GM21717 (cell line): Measurements from ENCODE around the gene FOXK2.
"Not testable (repeated sequence)": the region's sequence is repeated elsewhere in the genome, so short reads cannot be mapped to it uniquely, and the experiment has no call there.

Experiments
- ATAC-seq: cut with Tn5 transposase; IDR thresholded peaks from one replicate; pipeline ENCODE4 v1.9.1; 2021; ENCODE audit warnings: mild to moderate bottlenecking, moderate library complexity; ENCODE audit not compliant: unreplicated experiment

FOXK2 gene

DNA sequence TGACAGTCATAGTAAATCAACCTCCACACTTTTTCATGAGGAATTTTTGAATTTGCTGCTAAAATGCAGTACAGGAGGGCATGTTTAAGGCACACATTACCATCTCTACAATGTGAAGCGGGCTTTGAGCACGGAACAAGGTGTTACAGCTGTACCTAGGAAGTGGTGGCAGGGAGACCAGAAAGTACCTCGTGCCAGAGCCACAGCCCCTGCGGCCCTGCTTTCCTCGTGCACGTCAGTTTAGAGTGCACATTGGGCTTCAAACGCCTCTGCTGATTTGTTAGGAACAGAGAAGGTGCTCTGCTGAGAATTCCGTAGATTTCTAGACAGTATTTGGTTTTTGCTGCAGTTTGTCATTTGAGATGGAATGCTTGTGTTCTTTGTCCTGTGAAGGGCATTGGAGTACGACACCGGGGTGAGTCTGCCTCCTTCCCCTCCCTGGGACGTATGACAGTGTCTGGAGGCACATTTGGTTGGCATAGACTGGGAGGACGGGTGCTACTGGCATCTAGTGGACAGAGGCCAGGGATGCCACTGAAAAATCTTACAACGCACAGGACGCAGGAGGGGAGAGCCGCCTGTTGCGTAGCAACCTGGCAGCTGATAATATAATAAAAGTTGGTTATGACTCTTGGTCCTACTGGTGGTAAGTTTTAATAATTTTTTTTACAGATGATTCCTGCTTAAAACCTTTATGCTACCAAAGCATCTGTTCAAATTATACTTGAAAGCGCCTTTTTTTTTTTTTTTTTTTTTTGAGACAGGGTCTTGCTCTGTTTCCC, 9.1 kb downstream of the FOXK2 start:
- ATAC-seq = no peak

DNA sequence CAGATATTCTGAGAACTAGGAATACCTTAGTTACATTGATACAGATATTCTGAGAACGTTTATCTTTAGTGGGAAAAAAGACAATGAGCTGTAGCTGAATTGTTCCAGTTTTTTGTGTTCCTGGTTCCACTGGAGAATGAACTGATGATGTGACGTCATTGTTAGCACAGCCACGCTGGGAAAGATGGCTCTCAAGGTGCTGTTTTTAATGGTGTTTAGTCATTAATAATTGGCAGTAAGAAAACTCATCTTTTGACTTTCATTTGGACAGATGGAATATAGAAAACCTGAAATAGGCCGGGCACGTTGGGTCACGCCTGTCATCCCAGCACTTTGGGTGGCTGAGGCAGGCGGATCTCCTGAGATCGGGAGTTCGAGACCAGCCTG, 10.4 kb downstream of the FOXK2 start:
- ATAC-seq = no peak

DNA sequence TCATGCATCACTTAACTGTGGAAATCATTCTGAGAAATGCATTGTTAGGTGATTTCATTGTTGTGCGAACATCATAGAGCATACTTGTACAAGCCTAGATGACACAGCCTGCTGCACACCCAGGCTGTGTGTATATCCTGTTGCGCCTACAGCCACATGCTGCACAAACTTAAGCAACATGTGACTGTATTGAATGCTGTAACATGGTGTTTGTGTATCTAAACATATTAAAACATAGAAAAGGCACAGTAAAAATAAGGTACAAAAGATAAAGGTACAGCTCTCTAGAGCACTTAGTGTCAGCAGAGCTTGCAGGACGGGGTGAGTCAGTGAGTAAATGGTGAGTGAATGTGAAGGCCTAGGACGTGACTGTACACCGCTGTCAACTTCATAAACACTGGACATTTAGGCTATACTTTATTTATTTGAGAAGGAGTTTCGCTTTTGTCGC, 11.9 kb downstream of the FOXK2 start:
- no peak for ATAC-seq

DNA sequence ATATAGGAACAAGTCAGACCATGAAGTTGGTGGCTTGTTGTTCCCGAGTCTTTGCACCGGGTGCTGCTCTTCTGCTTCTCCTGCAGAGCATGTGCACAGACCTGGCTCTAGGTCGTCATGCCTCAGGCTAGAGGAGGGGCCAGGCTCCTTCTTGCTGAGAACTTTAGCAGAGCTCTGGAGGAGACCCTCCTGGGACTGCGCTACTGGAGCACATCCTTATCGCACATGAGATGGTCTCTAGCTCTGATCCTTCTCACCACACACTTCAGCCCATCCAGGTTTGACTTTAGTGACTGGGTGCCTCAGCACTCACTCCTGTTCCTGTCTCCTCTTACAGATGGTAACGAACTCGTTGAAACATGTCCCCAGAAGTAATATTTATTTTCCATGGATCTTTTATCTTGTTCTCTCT, 14.9 kb downstream of the FOXK2 start:
- ATAC-seq = no peak

DNA sequence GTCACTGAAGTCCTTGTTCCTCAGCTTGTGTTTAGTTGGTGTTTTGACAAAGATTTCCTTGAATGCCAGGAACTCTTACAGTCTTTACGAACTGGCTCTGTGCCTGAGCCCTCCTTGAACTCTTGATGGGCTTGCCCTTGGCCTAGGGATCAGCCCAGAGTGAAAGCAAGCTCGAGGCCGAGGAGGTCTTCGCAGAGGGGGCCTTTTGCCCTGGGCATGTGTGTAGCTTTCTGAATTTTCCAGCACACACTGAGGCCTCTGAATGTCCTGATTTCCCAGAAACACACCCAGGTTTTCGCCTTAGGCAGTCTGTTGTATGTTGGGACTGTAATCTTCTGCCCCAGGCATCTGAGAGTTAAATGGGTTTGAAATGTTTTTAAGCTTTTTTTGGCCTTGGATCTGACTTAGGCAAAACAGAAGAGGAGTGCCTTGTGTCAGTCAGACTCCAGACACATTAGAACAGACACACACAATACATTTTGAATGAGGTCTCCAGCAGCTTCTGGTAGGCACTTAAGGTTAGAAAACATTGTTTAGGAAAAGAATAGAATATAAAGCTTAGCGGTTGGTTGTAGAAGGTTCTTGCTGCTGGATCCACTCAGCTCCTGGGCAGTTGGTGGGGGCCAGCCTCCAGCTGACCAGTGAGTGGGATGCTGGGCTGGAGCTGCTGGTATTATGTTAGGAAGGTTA, 17.1 kb downstream of the FOXK2 start:
- ATAC-seq = no peak

DNA sequence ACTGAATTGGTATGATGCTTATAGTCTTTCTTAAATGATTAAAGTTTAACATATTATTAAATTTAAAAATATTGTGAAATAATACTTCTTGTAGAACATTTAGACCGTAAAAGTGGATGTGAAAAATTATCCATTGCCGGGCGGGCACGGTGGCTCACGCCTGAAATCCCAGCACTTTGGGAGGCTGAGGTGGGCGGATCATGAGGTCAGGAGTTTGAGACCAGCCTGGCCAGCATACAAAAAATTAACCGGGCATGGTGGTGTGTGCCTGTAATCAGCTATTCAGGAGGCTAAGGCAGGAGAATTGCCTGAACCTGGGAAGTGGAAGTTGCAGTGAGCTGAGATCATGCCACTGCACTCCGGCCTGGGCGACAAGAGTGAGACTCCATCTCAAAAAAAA, 17.7 kb downstream of the FOXK2 start:
- not testable (repeated sequence) for ATAC-seq

DNA sequence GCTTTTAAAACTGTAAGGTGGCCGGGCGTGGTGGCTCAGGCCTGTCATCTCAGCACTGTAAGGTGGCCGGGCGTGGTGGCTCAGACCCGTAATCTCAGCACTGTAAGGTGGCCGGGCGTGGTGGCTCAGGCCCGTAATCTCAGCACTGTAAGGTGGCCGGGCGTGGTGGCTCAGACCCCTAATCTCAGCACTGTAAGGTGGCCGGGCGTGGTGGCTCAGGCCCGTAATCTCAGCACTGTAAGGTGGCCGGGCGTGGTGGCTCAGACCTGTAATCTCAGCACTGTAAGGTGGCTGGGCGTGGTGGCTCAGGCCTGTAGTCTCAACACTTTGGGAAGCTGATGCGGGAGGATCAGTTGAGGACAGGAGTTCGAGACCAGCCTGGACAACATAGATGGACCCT, 19.5 kb downstream of the FOXK2 start:
- not testable (repeated sequence) for ATAC-seq

DNA sequence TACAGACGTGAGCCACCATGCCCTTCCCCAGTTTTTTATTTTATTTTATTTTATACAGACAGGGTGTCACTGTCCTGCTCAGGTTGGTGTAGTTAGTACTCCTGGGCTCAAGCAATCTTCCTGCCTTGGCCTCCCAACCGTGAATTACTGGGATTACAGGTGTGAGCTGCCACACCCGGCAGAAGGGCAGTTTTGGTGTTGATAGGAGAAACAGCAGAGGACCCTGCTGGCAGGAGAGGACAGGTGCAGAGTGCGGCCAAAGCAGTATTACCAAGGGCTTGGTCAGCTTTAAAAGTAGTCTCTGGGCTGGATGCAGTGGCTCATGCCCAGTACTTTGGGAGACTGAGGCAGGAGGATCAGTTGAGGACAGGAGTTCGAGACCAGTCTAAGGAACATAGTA, 22.9 kb downstream of the FOXK2 start:
- no peak for ATAC-seq

DNA sequence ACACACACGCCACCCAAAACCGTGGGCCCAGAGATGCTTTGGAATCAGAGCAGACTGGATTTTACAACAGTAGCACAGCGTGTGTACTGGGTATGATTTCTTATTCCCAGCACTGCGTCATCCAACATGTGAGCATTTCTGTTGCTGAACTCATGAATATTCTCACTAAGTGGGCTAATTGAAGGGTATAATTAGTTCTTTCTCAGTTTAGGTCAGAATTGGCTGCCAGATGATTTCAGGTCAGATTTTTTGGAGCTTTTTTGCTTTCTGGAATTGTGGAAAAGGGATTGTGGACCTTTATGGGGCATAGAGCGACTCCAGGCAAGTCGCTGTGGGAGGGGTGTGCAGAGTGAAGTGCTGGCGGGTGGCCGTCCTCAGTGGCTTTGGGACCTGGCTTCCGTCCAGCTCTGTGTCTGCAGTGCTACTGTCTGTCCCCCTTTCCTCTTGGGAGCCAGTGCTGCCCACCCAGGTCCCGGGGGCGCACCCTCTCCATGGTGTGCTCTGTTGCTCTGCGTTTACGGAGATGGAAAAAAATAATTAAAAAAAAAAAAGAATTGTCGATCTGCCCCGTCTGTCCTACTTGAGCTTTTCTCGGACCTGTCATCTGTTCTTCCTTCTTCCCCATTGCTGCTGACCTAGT, 25.0 kb downstream of the FOXK2 start:
- ATAC-seq = no peak

DNA sequence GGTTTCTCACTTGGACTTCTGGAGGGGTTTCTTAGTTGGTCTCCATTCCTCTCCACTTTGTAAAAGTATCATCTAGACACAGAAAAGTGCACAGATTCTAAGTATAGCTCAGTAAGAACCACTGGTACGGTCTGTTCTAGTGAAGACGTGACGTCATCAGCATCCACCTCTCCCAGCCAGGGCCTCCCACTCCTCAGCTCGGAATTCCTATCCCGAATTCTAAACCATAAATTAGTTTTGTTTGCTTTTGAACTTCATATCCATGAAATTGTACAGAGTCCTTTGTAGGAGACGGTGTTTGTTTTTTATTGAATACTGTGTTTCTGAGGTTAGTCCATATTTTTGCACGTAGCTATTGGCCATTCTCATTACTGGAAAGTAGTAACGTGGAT, 25.5 kb downstream of the FOXK2 start:
- ATAC-seq = no peak

DNA sequence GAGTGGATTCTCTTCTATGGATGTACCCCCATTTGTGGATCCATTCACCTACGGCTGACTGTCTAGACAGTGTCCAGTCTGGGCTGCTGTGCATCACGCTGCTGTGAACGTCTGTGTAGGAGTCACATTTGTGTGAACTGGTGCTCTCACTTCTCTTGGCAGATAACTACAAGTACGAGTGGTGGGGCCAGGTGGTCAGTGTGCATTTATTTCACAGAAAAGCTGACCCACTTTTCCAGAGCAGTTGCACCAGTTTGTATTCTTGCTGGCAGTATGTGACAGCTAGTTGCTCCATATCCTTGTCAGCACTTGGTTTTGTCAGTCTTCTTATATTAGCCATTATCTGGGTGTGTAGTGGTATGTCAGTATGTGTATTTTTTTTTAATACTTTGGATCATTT, 28.4 kb downstream of the FOXK2 start:
- no peak for ATAC-seq

DNA sequence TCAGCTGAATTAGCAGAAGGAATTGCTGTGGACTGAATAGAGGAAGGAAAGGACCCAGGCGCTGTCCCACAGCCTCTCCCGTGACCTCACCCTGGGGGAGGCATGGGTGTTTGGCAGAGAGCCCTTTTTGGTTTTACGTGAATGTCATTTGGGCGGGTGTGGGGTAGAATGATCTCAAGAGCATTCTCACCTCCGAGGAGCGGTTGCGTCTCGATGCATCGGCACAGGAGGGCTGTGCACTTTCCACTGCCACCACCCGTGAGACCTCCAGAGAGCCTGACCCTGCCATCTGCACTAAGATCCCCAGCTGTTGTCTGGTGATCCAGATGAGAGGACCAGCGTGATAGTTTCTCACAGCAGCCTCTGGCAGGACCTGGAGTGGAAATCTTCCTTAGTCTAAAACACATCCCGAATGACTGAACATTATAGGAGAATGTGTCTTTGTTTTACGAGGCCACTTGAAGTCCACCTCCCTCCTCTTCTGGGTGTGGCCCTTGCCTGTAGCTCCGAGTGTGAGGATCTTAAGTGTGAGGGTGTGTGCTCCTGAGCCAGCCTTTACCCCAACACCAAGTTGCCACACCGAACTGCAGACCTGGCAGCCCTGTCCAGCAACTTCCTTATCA, 29.3 kb downstream of the FOXK2 start:
- no peak for ATAC-seq

DNA sequence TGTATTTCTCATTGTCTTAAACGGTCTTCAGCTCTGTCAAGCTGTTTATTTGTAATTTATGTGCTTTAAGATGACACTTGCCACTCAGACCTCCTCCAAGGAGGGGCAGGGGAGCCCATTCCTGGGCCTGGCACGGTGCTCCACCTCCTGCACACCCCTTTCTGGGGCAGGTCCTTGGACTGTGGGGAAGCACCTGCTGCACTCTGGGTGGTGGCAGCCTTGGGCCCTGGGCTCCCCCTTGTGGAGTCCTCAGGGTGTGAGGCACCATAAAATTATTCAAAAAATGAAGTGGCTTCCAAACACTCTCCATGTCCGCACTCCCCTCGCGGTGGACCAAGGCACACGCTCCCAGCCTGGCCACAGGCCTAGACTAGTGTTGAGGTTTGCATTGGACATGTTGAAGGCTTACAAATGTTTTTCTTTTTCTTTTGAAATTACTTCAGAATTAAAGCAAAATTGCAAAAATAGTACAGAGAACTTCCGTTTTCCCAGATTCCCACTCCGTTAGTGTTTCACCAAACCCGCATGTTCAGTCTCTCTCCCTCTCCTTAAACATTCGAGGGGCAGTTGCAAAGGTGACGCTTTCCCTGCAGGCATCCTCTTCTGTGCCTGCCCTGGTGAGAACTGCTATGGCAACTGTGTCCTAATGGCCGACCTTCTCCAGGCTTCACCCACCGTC, 32.4 kb downstream of the FOXK2 start:
- ATAC-seq = no peak

DNA sequence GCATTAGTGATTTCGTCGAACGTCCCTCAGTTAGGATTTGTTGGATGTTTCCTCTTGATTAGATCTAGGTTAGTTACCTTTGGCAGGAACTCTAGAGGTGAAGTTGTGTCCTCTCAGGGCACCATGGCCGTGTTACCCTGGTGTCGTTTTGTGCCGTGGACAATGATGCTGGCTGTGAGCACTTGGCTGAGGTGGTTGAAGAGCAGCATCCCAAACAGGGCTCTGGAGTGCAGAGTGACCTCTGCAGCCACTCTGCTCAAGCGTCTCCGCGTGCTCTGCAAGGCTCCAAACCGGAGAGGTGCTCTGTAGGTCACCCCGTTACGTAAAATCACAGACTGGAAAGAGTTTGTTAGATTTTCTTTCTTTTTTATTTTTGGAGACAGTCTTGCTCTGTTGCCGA, 33.0 kb downstream of the FOXK2 start:
- no peak for ATAC-seq

DNA sequence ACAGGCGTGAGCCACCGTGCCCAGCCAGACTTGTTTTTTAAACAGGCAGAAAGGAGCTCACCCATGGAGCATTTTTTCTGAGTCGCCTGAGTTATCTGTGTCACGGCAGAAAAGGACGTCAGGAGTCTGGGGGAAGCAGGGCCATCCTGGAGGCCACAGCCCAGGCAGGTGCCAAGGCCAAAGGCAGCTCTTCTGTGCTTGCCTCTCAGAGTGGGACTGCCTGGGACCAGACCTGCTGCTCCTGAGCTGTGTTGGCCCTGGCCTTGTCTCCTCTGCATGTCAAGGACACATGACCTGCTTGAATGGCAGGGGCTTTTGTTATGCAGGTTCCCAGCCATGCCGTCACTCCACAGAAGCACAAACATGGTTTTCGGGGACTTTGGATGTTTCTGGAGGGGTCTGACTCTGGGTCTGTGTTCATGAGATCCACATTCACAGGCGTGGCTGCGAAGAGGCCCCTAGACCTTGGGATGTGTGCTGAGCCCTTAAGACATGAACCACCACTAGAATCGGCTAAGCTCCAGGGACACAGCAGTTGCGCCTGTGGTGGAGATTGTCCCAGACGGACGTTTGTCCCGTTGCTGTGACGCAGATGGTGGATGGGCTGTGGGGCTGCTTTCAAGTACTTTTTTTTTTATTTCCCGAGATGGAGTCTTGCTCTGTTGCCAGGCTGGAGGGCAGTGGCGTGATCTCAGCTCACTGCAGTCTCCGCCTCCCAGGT, 33.8 kb downstream of the FOXK2 start:
- ATAC-seq = no peak

DNA sequence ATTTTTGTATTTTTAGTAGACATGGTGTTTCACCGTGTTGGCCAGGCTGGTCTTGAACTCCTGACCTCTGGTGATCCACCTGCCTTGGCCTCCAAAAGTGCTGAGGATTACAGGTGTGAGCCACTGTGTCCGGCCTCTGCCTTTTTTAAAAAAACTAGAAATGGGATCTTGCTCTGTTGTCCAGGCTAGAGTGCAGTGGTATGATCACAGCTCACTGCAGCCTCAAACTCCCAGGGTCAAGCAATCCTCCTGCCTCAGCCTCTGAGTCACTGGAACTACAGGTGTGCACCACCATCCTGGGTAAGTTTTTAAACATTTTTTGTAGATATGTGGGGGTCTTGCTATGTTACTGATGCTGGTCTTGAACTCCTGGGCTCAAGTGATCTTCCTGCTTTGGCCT, 38.0 kb downstream of the FOXK2 start:
- not testable (repeated sequence) for ATAC-seq

DNA sequence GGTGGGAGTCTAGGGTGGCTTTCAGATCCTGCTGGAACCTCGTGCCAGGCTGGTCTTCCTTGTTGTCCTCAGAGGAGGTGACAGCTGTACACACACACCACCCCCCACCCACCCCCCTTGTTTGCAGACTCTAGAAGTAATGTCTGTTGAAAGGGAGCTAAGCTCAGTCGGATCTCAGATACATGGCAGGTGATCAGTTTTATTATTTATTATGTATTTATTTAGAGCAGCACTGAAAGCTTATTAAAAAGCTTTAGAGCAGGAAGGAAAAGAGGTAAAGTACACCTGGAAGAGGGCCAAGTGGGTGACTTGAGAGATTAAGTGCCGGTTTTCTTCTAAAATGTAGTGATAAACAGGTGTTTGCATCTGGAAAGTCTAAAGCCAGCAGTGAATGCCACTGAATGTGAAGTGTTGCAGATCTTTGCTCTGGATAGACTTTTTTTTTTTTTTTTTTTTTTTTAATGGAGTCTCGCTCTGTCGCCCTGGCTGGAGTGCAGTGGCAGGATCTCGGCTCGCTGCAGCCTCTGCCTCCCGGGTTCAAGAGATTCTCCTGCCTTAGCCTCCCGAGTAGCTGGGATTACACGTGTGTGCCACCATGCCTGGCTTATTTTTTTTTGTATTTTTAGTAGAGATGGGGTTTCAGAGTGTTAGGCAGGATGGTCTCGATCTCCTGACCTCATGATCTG, 40.2 kb downstream of the FOXK2 start:
- ATAC-seq = no peak

DNA sequence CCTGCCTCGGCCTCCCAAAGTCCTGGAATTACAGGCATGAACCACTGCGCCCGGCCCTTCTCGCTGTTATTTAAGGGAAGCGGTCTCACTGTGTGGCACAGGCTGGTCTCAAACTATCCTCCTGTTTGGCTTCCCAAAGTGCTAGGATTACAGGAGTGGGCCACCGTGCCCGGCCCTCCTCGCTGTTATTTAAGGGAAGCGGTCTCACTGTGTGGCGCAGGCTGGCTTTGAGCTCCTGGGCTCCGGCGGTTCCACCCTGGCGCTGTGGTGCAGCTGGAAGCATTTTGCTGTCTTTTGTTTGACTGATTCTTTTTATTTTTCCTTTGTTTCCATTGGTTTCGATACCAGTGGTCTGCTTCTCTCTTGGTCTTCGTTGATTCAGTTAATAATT, 40.7 kb downstream of the FOXK2 start:
- no peak for ATAC-seq

DNA sequence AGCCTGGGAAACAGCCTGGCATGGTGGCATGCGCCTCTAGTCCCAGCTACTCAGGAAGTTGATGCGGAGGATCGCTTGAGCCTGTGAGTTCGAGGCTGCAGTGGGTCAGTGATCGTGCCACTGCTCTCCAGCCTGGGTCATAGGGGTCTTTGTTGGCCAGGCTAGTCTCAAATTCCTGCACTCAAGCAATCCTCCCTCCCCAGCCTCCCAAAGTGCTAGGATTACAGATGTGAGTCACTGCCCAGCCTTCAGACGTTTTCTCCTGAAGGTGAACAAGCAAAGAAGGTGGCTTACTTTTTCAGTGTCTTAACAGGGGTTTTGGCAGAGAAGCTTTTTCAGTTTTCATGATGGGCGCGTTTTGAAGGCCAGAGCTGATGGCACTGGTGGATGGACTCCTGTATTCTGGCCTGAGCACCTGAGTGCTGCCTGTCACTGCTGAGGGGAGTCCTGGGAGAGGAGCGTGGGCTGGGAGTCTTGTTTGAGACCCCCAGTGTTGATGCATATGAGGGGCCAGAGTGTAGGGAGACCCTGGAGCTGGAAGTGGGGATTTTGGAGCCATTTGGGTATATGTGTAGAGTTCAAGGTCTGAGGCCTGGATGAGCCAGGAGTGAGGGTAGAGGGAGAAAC, 41.4 kb downstream of the FOXK2 start:
- ATAC-seq = no peak
